Ascending aorta (tissue), 2 donors: ENCODE measurements around the gene ICE2. TPM values are rescaled to one million over a fixed set of nuclear protein-coding genes. Genes with fewer than 3 reads are reported as not detected.

Experiments used
- DNase-seq, 2 donors: peaks; one replicate each; pipeline ENCODE4 v3.0.0-alpha.2; 2019; ENCODE audit warnings: low spot score in 2 of 2
- H3K27ac ChIP-seq, 2 donors: fragments of 200-600 bp; sonication (generic); one replicate each; pipeline ENCODE4 v1.5.1; 2016 to 2017; ENCODE audit warnings: mild to moderate bottlenecking in 1 of 2
- H3K27me3 ChIP-seq: fragments of 200-600 bp; sonication (generic); one replicate; pipeline ENCODE4 v1.5.1; 2017
- H3K36me3 ChIP-seq, 2 donors: fragments of 200-600 bp; sonication (generic); one replicate each; pipeline ENCODE4 v1.5.1; 2016
- H3K4me1 ChIP-seq, 2 donors: fragments of 200-600 bp; sonication (generic); one replicate each; pipeline ENCODE4 v1.5.1; 2016 to 2017; ENCODE audit warnings: mild to moderate bottlenecking in 1 of 2
- H3K4me3 ChIP-seq, 2 donors: fragments of 200-600 bp; sonication (generic); one replicate each; pipeline ENCODE4 v1.5.1; 2016 to 2017; ENCODE audit warnings: mild to moderate bottlenecking in 1 of 2
- H3K9me3 ChIP-seq, 2 donors: fragments of 200-600 bp; sonication (generic); one replicate each; pipeline ENCODE4 v1.5.1; 2016
- intact Hi-C: fragments of 100-400 bp; cut with DNase I; formaldehyde crosslinking; loops from one replicate; pipeline ENCODE4 v1.15.1; 2023
- total RNA-seq: library from RNA; depleted of rRNA; stranded (reverse); fragments of >200 nt; gene quantifications from one replicate; pipeline ENCODE4 v1.1.0, GENCODE V29; 2016
- TF ChIP-seq, protein P1 (sequence below), 3 experiments: fragments of 200-600 bp in 2 of 3; fragments of 450-650 bp in 1 of 3; sonication (generic) in 2 of 3; IDR thresholded peaks; one replicate each; pipeline ENCODE4 v1.5.1; 2016 to 2019; ENCODE audit warnings: antibody characterized with exemption in 3 of 3, mild to moderate bottlenecking in 1 of 3, moderate library complexity in 1 of 3

ICE2 gene
- total RNA-seq, 1 donor from 2014 or later = 45.1 TPM

- Histone ChIP-seq H3K9me3 (no peaks in the 10 kb centered on the region), H3K27ac (no peak overlapping the region), H3K36me3 (peaks cover 0 to 29% of the 10 kb centered on the region in 2 donors), H3K4me1 (no peaks in the 10 kb centered on the region), H3K4me3 (no peak overlapping the region), H3K27me3 (no peaks in the 10 kb centered on the region)
- TF ChIP-seq, protein P1, sequence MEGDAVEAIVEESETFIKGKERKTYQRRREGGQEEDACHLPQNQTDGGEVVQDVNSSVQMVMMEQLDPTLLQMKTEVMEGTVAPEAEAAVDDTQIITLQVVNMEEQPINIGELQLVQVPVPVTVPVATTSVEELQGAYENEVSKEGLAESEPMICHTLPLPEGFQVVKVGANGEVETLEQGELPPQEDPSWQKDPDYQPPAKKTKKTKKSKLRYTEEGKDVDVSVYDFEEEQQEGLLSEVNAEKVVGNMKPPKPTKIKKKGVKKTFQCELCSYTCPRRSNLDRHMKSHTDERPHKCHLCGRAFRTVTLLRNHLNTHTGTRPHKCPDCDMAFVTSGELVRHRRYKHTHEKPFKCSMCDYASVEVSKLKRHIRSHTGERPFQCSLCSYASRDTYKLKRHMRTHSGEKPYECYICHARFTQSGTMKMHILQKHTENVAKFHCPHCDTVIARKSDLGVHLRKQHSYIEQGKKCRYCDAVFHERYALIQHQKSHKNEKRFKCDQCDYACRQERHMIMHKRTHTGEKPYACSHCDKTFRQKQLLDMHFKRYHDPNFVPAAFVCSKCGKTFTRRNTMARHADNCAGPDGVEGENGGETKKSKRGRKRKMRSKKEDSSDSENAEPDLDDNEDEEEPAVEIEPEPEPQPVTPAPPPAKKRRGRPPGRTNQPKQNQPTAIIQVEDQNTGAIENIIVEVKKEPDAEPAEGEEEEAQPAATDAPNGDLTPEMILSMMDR (IDR thresholded peaks at IDR 0.05) = no peak
- no peak for DNase-seq
- intact Hi-C loops = no loop called here
Measured at GRCh38 chr15:60460931-60461330, 18.0 kb downstream of the ICE2 start.

- Histone ChIP-seq H3K4me3 (no peak overlapping the region), H3K36me3 (peaks cover 11 to 25% of the 10 kb centered on the region in 2 donors), H3K9me3 (no peaks in the 10 kb centered on the region), H3K27me3 (no peaks in the 10 kb centered on the region), H3K27ac (no peak overlapping the region), H3K4me1 (no peaks in the 10 kb centered on the region)
- TF ChIP-seq, protein P1 (IDR thresholded peaks at IDR 0.05) = no peak
- DNase-seq = no peak
- intact Hi-C loops = no loop called here
Measured at GRCh38 chr15:60458721-60459120, 20.2 kb downstream of the ICE2 start.

GRCh38 chr15:60457985-60458384 lies 21.0 kb downstream of the ICE2 start:
- H3K27ac ChIP-seq = no peak overlapping the region

DNA sequence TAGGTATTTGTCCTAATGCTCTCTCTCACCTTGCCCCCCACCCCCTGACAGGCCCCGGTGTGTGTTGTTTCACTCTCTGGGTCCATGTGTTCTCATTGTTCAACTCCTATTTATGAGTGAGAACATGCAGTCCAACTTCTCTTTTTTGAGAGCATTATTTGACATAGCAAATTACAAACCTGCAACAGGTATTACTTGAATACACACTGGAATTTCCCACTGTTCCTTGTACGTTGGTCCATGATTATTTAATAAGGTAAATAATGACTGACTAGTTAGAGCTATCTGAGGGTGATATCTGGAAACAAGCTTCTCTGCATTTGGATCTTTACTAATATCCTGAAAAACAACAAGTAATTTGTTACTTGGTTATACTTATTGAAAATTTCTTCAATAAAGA lies 24.1 kb downstream of the ICE2 start:
- no peaks in the 10 kb centered on the region for H3K9me3 ChIP-seq
- TF ChIP-seq, protein P1 (IDR thresholded peaks at IDR 0.05) = no peak
- no peaks in the 10 kb centered on the region for H3K4me1 ChIP-seq
- no peaks in the 10 kb centered on the region for H3K27me3 ChIP-seq
- no peak overlapping the region for H3K27ac ChIP-seq
- H3K36me3 ChIP-seq = peaks cover 15 to 17% of the 10 kb centered on the region in 2 donors
- H3K4me3 ChIP-seq = no peak overlapping the region
- no peak for DNase-seq
- intact Hi-C loops = no loop called here

More at GRCh38 chr15:60457985-60458384, 21.0 kb downstream of the ICE2 start:
- TF ChIP-seq, protein P1 (IDR thresholded peaks at IDR 0.05) = no peak
- no peak overlapping the region for H3K4me3 ChIP-seq
- no peak for DNase-seq
- H3K36me3 ChIP-seq = peaks cover 11 to 24% of the 10 kb centered on the region in 2 donors
- intact Hi-C loops = no loop called here
- H3K27me3 ChIP-seq = no peaks in the 10 kb centered on the region
- no peaks in the 10 kb centered on the region for H3K4me1 ChIP-seq
- H3K9me3 ChIP-seq = no peaks in the 10 kb centered on the region

GRCh38 chr15:60448668-60449360 lies 30.1 kb downstream of the ICE2 start:
- Histone ChIP-seq H3K27ac (no peak overlapping the region), H3K9me3 (no peaks in the 10 kb centered on the region), H3K36me3 (peaks cover 10 to 27% of the 10 kb centered on the region in 2 donors), H3K27me3 (no peaks in the 10 kb centered on the region), H3K4me1 (no peaks in the 10 kb centered on the region), H3K4me3 (no peak overlapping the region)
- intact Hi-C loops = no loop called here
- DNase-seq = no peak
- TF ChIP-seq, protein P1 (IDR thresholded peaks at IDR 0.05) = no peak
